ENCODE measurements around the gene GRID1. TPM values are rescaled to one million over a fixed set of nuclear protein-coding genes. Genes with fewer than 3 reads are reported as not detected.

Gene GRID1
- total RNA-seq, 1 donor from 2014 or later = 0.75 TPM

DNA sequence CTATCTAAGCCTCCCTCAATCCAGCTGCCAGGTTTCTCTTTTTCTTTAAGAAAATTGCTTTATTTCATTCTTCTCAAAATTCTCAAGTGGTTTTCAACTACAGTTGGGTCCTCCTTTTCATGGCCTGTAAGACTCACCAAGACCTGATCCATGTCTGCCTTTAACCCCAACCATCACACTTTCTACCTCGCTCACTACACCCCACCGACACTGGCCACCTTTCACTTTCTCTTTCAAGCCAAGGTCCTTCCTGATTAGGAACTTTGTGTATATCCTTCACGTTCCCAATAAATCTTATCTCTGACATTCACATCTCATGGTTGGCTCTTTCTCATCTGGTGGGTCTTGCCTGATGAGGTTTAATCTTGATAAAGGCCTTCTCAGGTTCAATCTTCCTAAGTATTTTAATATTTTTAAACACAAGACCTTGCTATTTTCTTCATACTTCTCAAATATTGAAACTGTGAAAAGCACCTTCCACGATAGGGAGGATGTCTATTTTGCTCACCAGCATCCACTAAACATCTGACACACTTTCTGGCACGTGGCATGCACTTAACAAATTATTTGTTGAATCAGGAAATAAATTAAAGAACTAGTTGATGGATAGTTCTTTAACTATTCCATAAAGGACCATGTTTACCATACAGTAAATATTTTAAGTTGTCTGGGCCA is 624.8 kb downstream of the GRID1 start:
- H3K27ac ChIP-seq (ENCODE audit: low read depth, low read length) = no peak overlapping the region
- no peak for TF ChIP-seq EZH2 (IDR thresholded peaks at IDR 0.05; ENCODE audit: insufficient read depth, low read length)
- TF ChIP-seq, protein P1, sequence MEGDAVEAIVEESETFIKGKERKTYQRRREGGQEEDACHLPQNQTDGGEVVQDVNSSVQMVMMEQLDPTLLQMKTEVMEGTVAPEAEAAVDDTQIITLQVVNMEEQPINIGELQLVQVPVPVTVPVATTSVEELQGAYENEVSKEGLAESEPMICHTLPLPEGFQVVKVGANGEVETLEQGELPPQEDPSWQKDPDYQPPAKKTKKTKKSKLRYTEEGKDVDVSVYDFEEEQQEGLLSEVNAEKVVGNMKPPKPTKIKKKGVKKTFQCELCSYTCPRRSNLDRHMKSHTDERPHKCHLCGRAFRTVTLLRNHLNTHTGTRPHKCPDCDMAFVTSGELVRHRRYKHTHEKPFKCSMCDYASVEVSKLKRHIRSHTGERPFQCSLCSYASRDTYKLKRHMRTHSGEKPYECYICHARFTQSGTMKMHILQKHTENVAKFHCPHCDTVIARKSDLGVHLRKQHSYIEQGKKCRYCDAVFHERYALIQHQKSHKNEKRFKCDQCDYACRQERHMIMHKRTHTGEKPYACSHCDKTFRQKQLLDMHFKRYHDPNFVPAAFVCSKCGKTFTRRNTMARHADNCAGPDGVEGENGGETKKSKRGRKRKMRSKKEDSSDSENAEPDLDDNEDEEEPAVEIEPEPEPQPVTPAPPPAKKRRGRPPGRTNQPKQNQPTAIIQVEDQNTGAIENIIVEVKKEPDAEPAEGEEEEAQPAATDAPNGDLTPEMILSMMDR (IDR thresholded peaks at IDR 0.05; ENCODE audit: insufficient read depth, low read depth, low read length) = no peak
- Mint-ChIP-seq H3K9me3 (ENCODE audit: unreplicated experiment) (no peaks in the 10 kb centered on the region), H3K4me3 (ENCODE audit: unreplicated experiment) (no peak overlapping the region), H3K4me1 (ENCODE audit: low read depth, unreplicated experiment) (no peaks in the 10 kb centered on the region), H3K27ac (ENCODE audit: unreplicated experiment) (no peak overlapping the region), H3K36me3 (ENCODE audit: low read depth, unreplicated experiment) (no peaks in the 10 kb centered on the region), H3K27me3 (ENCODE audit: low read depth, unreplicated experiment) (no peaks in the 10 kb centered on the region)
- no peaks in the 10 kb centered on the region for H3K4me1 ChIP-seq (ENCODE audit: insufficient read depth, low read length)
- no peak overlapping the region for H3K4me2 ChIP-seq (ENCODE audit: low read length)
- no peaks in the 10 kb centered on the region for H3K9me3 ChIP-seq (ENCODE audit: insufficient read depth, low read depth, low read length)
- no peaks in the 10 kb centered on the region for H4K20me1 ChIP-seq (ENCODE audit: insufficient read depth, low read length)
- no peaks in the 10 kb centered on the region for H3K27me3 ChIP-seq (ENCODE audit: insufficient read depth, low read length)
- no peaks in the 10 kb centered on the region for H3K79me2 ChIP-seq (ENCODE audit: insufficient read depth, low read length)
- H3K9ac ChIP-seq (ENCODE audit: low read length) = no peak overlapping the region
- H3K4me3 ChIP-seq (ENCODE audit: insufficient read depth, low read depth, low read length) = no peak overlapping the region
- DNase-seq (ENCODE audit: low read depth) (no peak), FAIRE-seq (peak; percentile 9)
- no peak overlapping the region for H2AFZ ChIP-seq (ENCODE audit: low read depth, low read length)
- no peaks in the 10 kb centered on the region for H3K36me3 ChIP-seq (ENCODE audit: insufficient read depth, low read length)

DNA sequence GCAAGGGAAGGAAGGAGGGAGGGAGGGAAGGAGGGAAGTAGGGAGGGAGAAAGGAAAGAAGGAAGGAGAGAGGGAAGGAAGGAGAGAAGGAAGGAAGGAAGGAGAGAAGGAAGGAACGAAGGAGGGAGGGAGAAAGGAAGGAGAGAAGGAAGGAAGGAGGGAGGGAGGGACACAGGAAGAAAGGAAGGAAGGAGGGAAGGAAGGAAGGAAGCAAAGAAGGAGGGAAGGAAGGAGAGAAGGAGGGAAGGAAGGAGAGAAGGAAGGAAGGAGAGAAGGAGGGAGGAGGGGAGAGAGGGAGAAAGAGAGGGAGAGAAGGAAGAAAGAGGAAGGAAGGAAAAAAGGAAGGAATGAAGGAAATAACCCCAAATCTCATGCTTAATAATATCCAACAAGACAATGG is 630.6 kb downstream of the GRID1 start:
- Histone ChIP-seq H3K27me3 (ENCODE audit: insufficient read depth, low read length) (no peaks in the 10 kb centered on the region), H3K36me3 (ENCODE audit: insufficient read depth, low read length) (no peaks in the 10 kb centered on the region), H3K4me3 (ENCODE audit: insufficient read depth, low read depth, low read length) (no peak overlapping the region), H3K9me3 (ENCODE audit: insufficient read depth, low read depth, low read length) (no peaks in the 10 kb centered on the region), H4K20me1 (ENCODE audit: insufficient read depth, low read length) (no peaks in the 10 kb centered on the region), H2AFZ (ENCODE audit: low read depth, low read length) (no peak overlapping the region), H3K9ac (ENCODE audit: low read length) (no peak overlapping the region), H3K27ac (ENCODE audit: low read depth, low read length) (no peak overlapping the region), H3K4me2 (ENCODE audit: low read length) (no peak overlapping the region), H3K79me2 (ENCODE audit: insufficient read depth, low read length) (no peaks in the 10 kb centered on the region), H3K4me1 (ENCODE audit: insufficient read depth, low read length) (no peaks in the 10 kb centered on the region)
- Mint-ChIP-seq H3K27me3 (ENCODE audit: low read depth, unreplicated experiment) (no peaks in the 10 kb centered on the region), H3K9me3 (ENCODE audit: unreplicated experiment) (no peaks in the 10 kb centered on the region), H3K27ac (ENCODE audit: unreplicated experiment) (no peak overlapping the region), H3K4me3 (ENCODE audit: unreplicated experiment) (no peak overlapping the region), H3K4me1 (ENCODE audit: low read depth, unreplicated experiment) (no peaks in the 10 kb centered on the region), H3K36me3 (ENCODE audit: low read depth, unreplicated experiment) (no peaks in the 10 kb centered on the region)
- TF ChIP-seq, protein P1 (IDR thresholded peaks at IDR 0.05; ENCODE audit: insufficient read depth, low read depth, low read length) = no peak
- TF ChIP-seq EZH2 (IDR thresholded peaks at IDR 0.05; ENCODE audit: insufficient read depth, low read length) = no peak
- DNase-seq (ENCODE audit: low read depth) (no peak), FAIRE-seq (no peak)

DNA sequence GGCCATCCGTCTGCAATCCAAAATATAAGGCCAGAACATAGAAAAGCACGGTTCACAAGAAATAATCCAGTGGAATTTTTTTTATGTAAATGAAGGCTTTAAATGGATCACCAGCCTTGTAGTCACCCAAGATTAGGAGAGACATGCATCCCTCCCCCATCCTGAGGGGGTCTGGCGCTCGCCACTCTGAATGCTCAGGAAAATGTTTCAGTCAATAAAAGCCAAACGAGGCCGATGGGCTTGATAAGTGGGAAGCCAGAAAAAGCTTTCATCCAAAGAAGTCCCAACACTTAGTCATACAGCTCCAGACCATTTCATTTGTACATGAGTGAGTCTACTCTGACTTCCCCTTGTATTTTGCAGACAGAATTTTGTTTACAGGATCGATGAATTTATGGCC is 631.8 kb downstream of the GRID1 start:
- H3K9me3 Mint-ChIP-seq (ENCODE audit: unreplicated experiment) = peaks cover 4% of the 10 kb centered on the region
- Histone ChIP-seq H3K9me3 (ENCODE audit: insufficient read depth, low read depth, low read length) (no peaks in the 10 kb centered on the region), H3K27ac (ENCODE audit: low read depth, low read length) (no peak overlapping the region), H3K79me2 (ENCODE audit: insufficient read depth, low read length) (no peaks in the 10 kb centered on the region), H2AFZ (ENCODE audit: low read depth, low read length) (no peak overlapping the region), H3K4me2 (ENCODE audit: low read length) (no peak overlapping the region), H3K27me3 (ENCODE audit: insufficient read depth, low read length) (no peaks in the 10 kb centered on the region), H3K36me3 (ENCODE audit: insufficient read depth, low read length) (no peaks in the 10 kb centered on the region), H3K4me3 (ENCODE audit: insufficient read depth, low read depth, low read length) (no peak overlapping the region), H4K20me1 (ENCODE audit: insufficient read depth, low read length) (no peaks in the 10 kb centered on the region), H3K4me1 (ENCODE audit: insufficient read depth, low read length) (no peaks in the 10 kb centered on the region), H3K9ac (ENCODE audit: low read length) (no peak overlapping the region)
- no peaks in the 10 kb centered on the region for H3K36me3 Mint-ChIP-seq (ENCODE audit: low read depth, unreplicated experiment)
- H3K27me3 Mint-ChIP-seq (ENCODE audit: low read depth, unreplicated experiment) = no peaks in the 10 kb centered on the region
- H3K4me1 Mint-ChIP-seq (ENCODE audit: low read depth, unreplicated experiment) = no peaks in the 10 kb centered on the region
- H3K27ac Mint-ChIP-seq (ENCODE audit: unreplicated experiment) = no peak overlapping the region
- TF ChIP-seq EZH2 (IDR thresholded peaks at IDR 0.05; ENCODE audit: insufficient read depth, low read length) = no peak
- H3K4me3 Mint-ChIP-seq (ENCODE audit: unreplicated experiment) = no peak overlapping the region
- no peak for DNase-seq (ENCODE audit: low read depth)
- no peak for FAIRE-seq
